Tibial artery (tissue), 4 donors: ENCODE measurements around the gene STARD4.

Experiments
- DNase-seq, 2 donors: peaks; one replicate each; pipeline ENCODE4 v3.0.0-alpha.2; 2019
- H3K27ac ChIP-seq, 2 donors: fragments of 200-600 bp; sonication (generic) in 1 of 2; 1 replicate in 1 of 2; 2 replicates in 1 of 2; pipeline ENCODE4 v1.5.1; 2018 to 2019; ENCODE audit warnings: mild to moderate bottlenecking in 1 of 2
- H3K27me3 ChIP-seq, 2 donors: fragments of 200-600 bp; sonication (generic) in 1 of 2; one replicate each; pipeline versions ENCODE4 v1.5.1 to v1.6.0; 2016 to 2019
- H3K36me3 ChIP-seq, 3 donors: fragments of 200-600 bp; sonication (generic) in 2 of 3; one replicate each; pipeline ENCODE4 v1.5.1; 2016 to 2019; ENCODE audit warnings: mild to moderate bottlenecking in 2 of 3
- H3K4me1 ChIP-seq, 4 donors: fragments of 200-600 bp; sonication (generic) in 2 of 4; 1 replicate in 3 of 4; 2 replicates in 1 of 4; pipeline ENCODE4 v1.5.1; 2016 to 2019
- H3K4me3 ChIP-seq, 2 donors: fragments of 200-600 bp; sonication (generic) in 1 of 2; 1 replicate in 1 of 2; 2 replicates in 1 of 2; pipeline ENCODE4 v1.5.1; 2018 to 2019; ENCODE audit warnings: mild to moderate bottlenecking in 2 of 2
- H3K9me3 ChIP-seq, 3 donors: fragments of 200-600 bp; sonication (generic) in 1 of 3; one replicate each; pipeline ENCODE4 v1.5.1; 2016 to 2019
- CTCF ChIP-seq, 2 experiments: fragments of 200-600 bp in 1 of 2; fragments of 450-650 bp in 1 of 2; IDR thresholded peaks; one replicate each; pipeline ENCODE4 v1.5.1; 2017 to 2019; ENCODE audit warnings: antibody characterized with exemption in 2 of 2, mild to moderate bottlenecking in 1 of 2, moderate library complexity in 1 of 2
- intact Hi-C: fragments of 100-400 bp; cut with DNase I; formaldehyde crosslinking; loops from one replicate; pipeline ENCODE4 v1.15.0; 2023; ENCODE audit warnings: low total_unique reads

STARD4 gene

GRCh38 chr5:111447099-111447498, 65.2 kb downstream of the STARD4 start:
- no peak overlapping the region for H3K27ac ChIP-seq
- no peak overlapping the region for H3K4me3 ChIP-seq
- H3K9me3 ChIP-seq: no peaks in the 10 kb centered on the region
- no peaks in the 10 kb centered on the region for H3K27me3 ChIP-seq
- intact Hi-C loops: no loop called here
- TF ChIP-seq CTCF (IDR thresholded peaks at IDR 0.05): no peak
- no peaks in the 10 kb centered on the region for H3K4me1 ChIP-seq
- no peaks in the 10 kb centered on the region for H3K36me3 ChIP-seq
- no peak for DNase-seq
